Endothelial cell of umbilical vein (primary cell): ENCODE measurements around the gene KRT34. TPM values are rescaled to one million over a fixed set of nuclear protein-coding genes. Genes with fewer than 3 reads are reported as not detected.

Experiments
- BruUV-seq: library from RNA; stranded (reverse); fragments of 400-500 nt; replicated peaks from 2 replicates; lab custom pipeline; 2021; lab: Mats Ljungman, UMichigan
- CTCF ChIA-PET: fragments of 300-600, 350-600 bp; sonication (Branson Sonifier 250); formaldehyde crosslinking; loops from one replicate; lab custom pipeline; 2021; ENCODE audit warnings: antibody characterized with exemption, inconsistent platforms; lab: Charles Lee
- POLR2A ChIA-PET: fragments of 300-600, 350-600 bp; sonication (Branson Sonifier 250); formaldehyde crosslinking; loops from one replicate; lab custom pipeline; 2021; ENCODE audit warnings: antibody characterized with exemption, inconsistent platforms; lab: Charles Lee
- DNase-seq: peaks from one replicate; pipeline ENCODE4 v3.0.0-alpha.2; 2011; ENCODE audit warnings: low read depth, low spot score
- FAIRE-seq: peaks from 2 replicates; lab custom pipeline; 2011; peaks lifted over from hg19 to GRCh38; lab: Jason Lieb, UNC
- H2AFZ ChIP-seq: 2 replicates; pipeline ENCODE4 v1.6.0; 2012; ENCODE audit warnings: low read depth, low read length, control low read depth, inconsistent platforms
- H3K27ac ChIP-seq: 2 replicates; pipeline ENCODE4 v1.5.1; 2011; ENCODE audit warnings: low read depth, mild to moderate bottlenecking, control low read depth, low read length, moderate library complexity; ENCODE audit not compliant: insufficient read depth
- H3K27me3 ChIP-seq, 2 experiments: 2 replicates each; pipeline versions ENCODE4 v1.6.0 to v1.6.1; 2011; ENCODE audit warnings: low read length in 2 of 2, mixed read lengths in 1 of 2; ENCODE audit not compliant: control insufficient read depth in 2 of 2, insufficient read depth in 2 of 2
- H3K36me3 ChIP-seq, 2 experiments: 2 replicates in 1 of 2; 3 replicates in 1 of 2; pipeline ENCODE4 v1.5.1; 2011; ENCODE audit warnings: low read length in 2 of 2, mild to moderate bottlenecking in 1 of 2, moderate library complexity in 1 of 2; ENCODE audit not compliant: control insufficient read depth in 2 of 2, insufficient read depth in 2 of 2; ENCODE audit errors: extremely low read depth in 1 of 2
- H3K4me1 ChIP-seq: 3 replicates; pipeline ENCODE4 v1.5.1; 2011; ENCODE audit warnings: mild to moderate bottlenecking, low read length; ENCODE audit not compliant: control insufficient read depth, insufficient read depth; ENCODE audit errors: extremely low read depth
- H3K4me2 ChIP-seq: 2 replicates; pipeline ENCODE4 v1.6.1; 2011; ENCODE audit warnings: low read length, control low read depth, mixed read lengths; ENCODE audit not compliant: insufficient read depth
- H3K4me3 ChIP-seq, 3 experiments: fragments of 200-600 bp in 1 of 3; sonication (generic), shearing (Covaris generic) in 1 of 3; replicated peaks in 1 of 3; 2 replicates each; pipeline ENCODE4 v1.5.1; 2011 to 2016; ENCODE audit warnings: control low read depth in 3 of 3, low read length in 3 of 3, mild to moderate bottlenecking in 2 of 3, inconsistent platforms in 1 of 3, low read depth in 1 of 3, moderate library complexity in 1 of 3; ENCODE audit not compliant: insufficient read depth in 1 of 3
- H3K79me2 ChIP-seq: 2 replicates; pipeline ENCODE4 v1.6.0; 2012; ENCODE audit warnings: low read length, inconsistent platforms; ENCODE audit not compliant: control insufficient read depth, insufficient read depth
- H3K9ac ChIP-seq: replicated peaks from 2 replicates; pipeline ENCODE3; 2011; ENCODE audit warnings: low read length, control low read depth; ENCODE audit not compliant: insufficient read depth; ENCODE audit errors: extremely low read depth
- H3K9me1 ChIP-seq: replicated peaks from 3 replicates; pipeline ENCODE4 v1.6.0; 2011; ENCODE audit warnings: mild to moderate bottlenecking, low read length; ENCODE audit not compliant: control insufficient read depth, insufficient read depth; ENCODE audit errors: extremely low read depth
- H3K9me3 ChIP-seq: replicated peaks from 2 replicates; pipeline ENCODE4 v1.5.1; 2012; ENCODE audit warnings: low read length, inconsistent platforms; ENCODE audit not compliant: control insufficient read depth, insufficient read depth
- H4K20me1 ChIP-seq: replicated peaks from 2 replicates; pipeline ENCODE3; 2011; ENCODE audit warnings: mild to moderate bottlenecking, low read length; ENCODE audit not compliant: control insufficient read depth, insufficient read depth; ENCODE audit errors: extremely low read depth
- EZH2 ChIP-seq: IDR thresholded peaks from 2 replicates; pipeline ENCODE4 v1.6.1; 2012; ENCODE audit warnings: borderline replicate concordance, low read depth, mild to moderate bottlenecking, moderate library complexity, low read length, inconsistent platforms; ENCODE audit not compliant: severe bottlenecking
- FOS ChIP-seq: IDR thresholded peaks from 2 replicates; pipeline ENCODE4 v1.6.1; 2011; ENCODE audit warnings: mild to moderate bottlenecking, low read length, moderate library complexity, borderline replicate concordance; ENCODE audit not compliant: insufficient read depth
- GATA2 ChIP-seq: IDR thresholded peaks from 2 replicates; pipeline ENCODE4 v1.7.0; 2011; ENCODE audit warnings: low read depth, mild to moderate bottlenecking, moderate library complexity, mixed read lengths, low read length; ENCODE audit not compliant: insufficient read length, insufficient read depth
- JUN ChIP-seq: IDR thresholded peaks from 2 replicates; pipeline ENCODE4 v1.6.1; 2011; ENCODE audit warnings: borderline replicate concordance, low read depth; ENCODE audit not compliant: insufficient read length, insufficient read depth
- MYC ChIP-seq: IDR thresholded peaks from one replicate; pipeline ENCODE4 v1.6.1; 2011; ENCODE audit warnings: mild to moderate bottlenecking, low read depth, low read length
- POLR2A ChIP-seq: IDR thresholded peaks from 2 replicates; pipeline ENCODE4 v1.6.1; 2012; ENCODE audit warnings: low read depth, mild to moderate bottlenecking, control low read depth, low read length
- POLR2AphosphoS5 ChIP-seq: IDR thresholded peaks from 2 replicates; pipeline ENCODE4 v1.6.1; 2012; ENCODE audit warnings: low read depth, mild to moderate bottlenecking, control low read depth, low read length, moderate library complexity; ENCODE audit not compliant: insufficient read depth
- dilution Hi-C: fragments of 300-500 bp; cut with MboI; formaldehyde crosslinking; loops from one replicate; pipeline ENCODE4 v1.15.0; 2019; ENCODE audit warnings: low sequenced_read_pairs; ENCODE audit not compliant: extremely low pct_ligation_motif_present
- intact Hi-C: fragments of 100-400 bp; cut with micrococcal nuclease; formaldehyde crosslinking; loops from one replicate; pipeline ENCODE4 v1.10.0; 2022
- polyA plus RNA-seq, 4 experiments: library from polyadenylated mRNA; depleted of rRNA in 3 of 4; stranded (reverse) in 3 of 4; unstranded in 1 of 4; fragments of >200 nt; gene quantifications; 2 replicates each; pipeline versions ENCODE4 v1.2.1 to v1.2.3, GENCODE V29; 2011 to 2012; ENCODE audit warnings: missing spikeins in 1 of 4
- total RNA-seq: library from RNA; stranded (reverse); gene quantifications from 2 replicates; pipeline ENCODE4 v1.2.3, GENCODE V29; 2021
- TF ChIP-seq, protein P1 (sequence below), 2 donors: IDR thresholded peaks; 1 replicate in 1 of 2; 2 replicates in 1 of 2; pipeline ENCODE4 v1.5.1; 2011; ENCODE audit warnings: low read length in 2 of 2, mild to moderate bottlenecking in 2 of 2, moderate library complexity in 2 of 2, control low read depth in 1 of 2, inconsistent platforms in 1 of 2, low read depth in 1 of 2; ENCODE audit not compliant: insufficient read depth in 1 of 2; ENCODE audit errors: extremely low read depth in 1 of 2
- TF ChIP-seq, protein P2 (sequence below): IDR thresholded peaks from 2 replicates; pipeline ENCODE4 v1.6.1; 2011; ENCODE audit not compliant: insufficient read depth, insufficient read length

The KRT34 gene
- total and polyA plus RNA-seq, 2 donors (not counting 3 experiments of a cell fraction or from before 2014, with no cell fraction given): not detected

DNA sequence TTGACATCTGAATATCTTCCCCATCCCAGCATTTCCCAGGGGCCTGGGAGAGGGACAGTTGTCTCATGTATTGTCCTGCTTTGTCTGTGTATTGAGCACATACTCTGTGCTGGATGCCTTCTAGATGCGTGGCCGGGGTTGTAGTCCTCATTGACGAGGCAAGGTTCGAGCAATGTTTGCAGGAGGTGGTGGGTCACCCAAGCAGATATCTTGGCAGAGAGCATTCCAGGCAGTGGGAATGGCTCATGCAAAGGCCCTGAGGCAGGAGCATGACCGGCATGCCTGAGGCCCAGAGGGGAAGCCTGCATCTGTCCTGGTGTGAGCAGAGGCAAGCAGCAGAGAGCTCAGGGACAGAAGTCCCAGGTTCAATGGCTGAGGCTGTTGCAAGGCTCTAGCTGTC lies 49.0 kb downstream of the KRT34 start:
- Histone ChIP-seq H3K4me1 (no peaks in the 10 kb centered on the region), H3K9me1 (no peaks in the 10 kb centered on the region), H3K9ac (no peak overlapping the region), H3K9me3 (no peaks in the 10 kb centered on the region), H4K20me1 (no peaks in the 10 kb centered on the region), H3K27ac (no peak overlapping the region), H3K4me2 (no peak overlapping the region), H2AFZ (no peak overlapping the region), H3K79me2 (no peaks in the 10 kb centered on the region), H3K36me3 (no peaks in the 10 kb centered on the region), H3K4me3 (no peak overlapping the region), H3K27me3 (no peaks in the 10 kb centered on the region)
- intact Hi-C loops (no loop called here), dilution Hi-C loops (no loop called here)
- CTCF ChIA-PET: no interaction called here
- FAIRE-seq (no peak), DNase-seq (no peak)
- TF ChIP-seq EZH2: no peak
- no peak for TF ChIP-seq MYC
- TF ChIP-seq, protein P1, sequence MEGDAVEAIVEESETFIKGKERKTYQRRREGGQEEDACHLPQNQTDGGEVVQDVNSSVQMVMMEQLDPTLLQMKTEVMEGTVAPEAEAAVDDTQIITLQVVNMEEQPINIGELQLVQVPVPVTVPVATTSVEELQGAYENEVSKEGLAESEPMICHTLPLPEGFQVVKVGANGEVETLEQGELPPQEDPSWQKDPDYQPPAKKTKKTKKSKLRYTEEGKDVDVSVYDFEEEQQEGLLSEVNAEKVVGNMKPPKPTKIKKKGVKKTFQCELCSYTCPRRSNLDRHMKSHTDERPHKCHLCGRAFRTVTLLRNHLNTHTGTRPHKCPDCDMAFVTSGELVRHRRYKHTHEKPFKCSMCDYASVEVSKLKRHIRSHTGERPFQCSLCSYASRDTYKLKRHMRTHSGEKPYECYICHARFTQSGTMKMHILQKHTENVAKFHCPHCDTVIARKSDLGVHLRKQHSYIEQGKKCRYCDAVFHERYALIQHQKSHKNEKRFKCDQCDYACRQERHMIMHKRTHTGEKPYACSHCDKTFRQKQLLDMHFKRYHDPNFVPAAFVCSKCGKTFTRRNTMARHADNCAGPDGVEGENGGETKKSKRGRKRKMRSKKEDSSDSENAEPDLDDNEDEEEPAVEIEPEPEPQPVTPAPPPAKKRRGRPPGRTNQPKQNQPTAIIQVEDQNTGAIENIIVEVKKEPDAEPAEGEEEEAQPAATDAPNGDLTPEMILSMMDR (IDR thresholded peaks at IDR 0.05; ENCODE audit: extremely low read depth in 1 of 2, insufficient read depth in 1 of 2, low read depth in 1 of 2, low read length in 2 of 2): no peak
- TF ChIP-seq, protein P2, sequence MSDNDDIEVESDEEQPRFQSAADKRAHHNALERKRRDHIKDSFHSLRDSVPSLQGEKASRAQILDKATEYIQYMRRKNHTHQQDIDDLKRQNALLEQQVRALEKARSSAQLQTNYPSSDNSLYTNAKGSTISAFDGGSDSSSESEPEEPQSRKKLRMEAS: no peak
- no peak for TF ChIP-seq FOS
- no peak for TF ChIP-seq GATA2
- no peak for TF ChIP-seq JUN
- no peak for TF ChIP-seq POLR2A
- no peak for TF ChIP-seq POLR2AphosphoS5
- POLR2A ChIA-PET: no interaction called here
- BruUV-seq: no TSS peak
